Measurements from ENCODE around the gene KSR2. TPM values are rescaled to one million over a fixed set of nuclear protein-coding genes. Genes with fewer than 3 reads are reported as not detected.

The KSR2 gene
- total RNA-seq, 1 experiment from 2014 or later = 1.3 TPM

DNA sequence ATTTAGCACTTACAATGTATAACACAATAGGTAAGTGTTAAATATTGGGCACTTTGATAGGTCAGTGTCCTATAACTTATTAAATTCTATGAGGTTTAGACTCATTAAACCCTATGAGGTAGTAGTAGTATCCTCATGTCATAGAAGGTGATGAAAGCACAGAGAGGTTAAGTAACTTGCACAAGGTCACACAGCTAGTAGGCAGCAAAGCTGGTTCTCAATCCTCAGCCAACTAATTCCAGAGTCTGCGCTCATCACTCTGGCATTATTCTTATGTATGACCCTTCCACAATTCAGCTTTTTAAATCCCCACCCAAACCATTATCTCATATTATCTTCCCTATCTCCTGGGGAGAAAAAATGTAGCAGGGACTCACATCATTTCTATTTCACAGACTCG is 141.1 kb downstream of the KSR2 start:
- no peak overlapping the region for H2BK20ac ChIP-seq (ENCODE audit: low read depth, low read length, poor library complexity, severe bottlenecking)
- no peaks in the 10 kb centered on the region for H3K27me3 ChIP-seq (ENCODE audit: insufficient read depth, low read length)
- DNase-seq = no peak
- H2AK5ac ChIP-seq (ENCODE audit: insufficient read length, low read length) = no peak overlapping the region
- WGBS (ENCODE audit: extremely low coverage, insufficient read length, low lambda C conversion rate) = no CpG with 5 or more reads among the region's 2 CpGs
- no peaks in the 10 kb centered on the region for H4K20me1 ChIP-seq (ENCODE audit: control insufficient read depth, insufficient read depth, insufficient read length)
- H2BK15ac ChIP-seq (ENCODE audit: low read depth, low read length) = no peak overlapping the region
- no peaks in the 10 kb centered on the region for H3K79me1 ChIP-seq (ENCODE audit: insufficient read depth, low read depth, low read length, poor library complexity, severe bottlenecking)
- H4K8ac ChIP-seq (replicated peaks; ENCODE audit: insufficient read length, low read depth, low read length) = no peak overlapping the region
- no peak overlapping the region for H2BK120ac ChIP-seq (ENCODE audit: low read depth, low read length, poor library complexity, severe bottlenecking)
- TF ChIP-seq, protein P1, sequence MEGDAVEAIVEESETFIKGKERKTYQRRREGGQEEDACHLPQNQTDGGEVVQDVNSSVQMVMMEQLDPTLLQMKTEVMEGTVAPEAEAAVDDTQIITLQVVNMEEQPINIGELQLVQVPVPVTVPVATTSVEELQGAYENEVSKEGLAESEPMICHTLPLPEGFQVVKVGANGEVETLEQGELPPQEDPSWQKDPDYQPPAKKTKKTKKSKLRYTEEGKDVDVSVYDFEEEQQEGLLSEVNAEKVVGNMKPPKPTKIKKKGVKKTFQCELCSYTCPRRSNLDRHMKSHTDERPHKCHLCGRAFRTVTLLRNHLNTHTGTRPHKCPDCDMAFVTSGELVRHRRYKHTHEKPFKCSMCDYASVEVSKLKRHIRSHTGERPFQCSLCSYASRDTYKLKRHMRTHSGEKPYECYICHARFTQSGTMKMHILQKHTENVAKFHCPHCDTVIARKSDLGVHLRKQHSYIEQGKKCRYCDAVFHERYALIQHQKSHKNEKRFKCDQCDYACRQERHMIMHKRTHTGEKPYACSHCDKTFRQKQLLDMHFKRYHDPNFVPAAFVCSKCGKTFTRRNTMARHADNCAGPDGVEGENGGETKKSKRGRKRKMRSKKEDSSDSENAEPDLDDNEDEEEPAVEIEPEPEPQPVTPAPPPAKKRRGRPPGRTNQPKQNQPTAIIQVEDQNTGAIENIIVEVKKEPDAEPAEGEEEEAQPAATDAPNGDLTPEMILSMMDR (conservative IDR thresholded peaks at IDR 0.05) = no peak
- H3K4ac ChIP-seq (ENCODE audit: low read depth, low read length) = no peak overlapping the region
- peaks cover 9% of the 10 kb centered on the region for H3K9me3 ChIP-seq (ENCODE audit: control insufficient read depth, low read depth, low read length)
- H4K5ac ChIP-seq (ENCODE audit: insufficient read length, low read depth, low read length) = no peak overlapping the region
- no peaks in the 10 kb centered on the region for H3K4me1 ChIP-seq (ENCODE audit: insufficient read depth, low read length)
- H2BK12ac ChIP-seq (ENCODE audit: insufficient read length, low read depth, low read length) = no peak overlapping the region
- Mint-ChIP-seq H3K27ac (no peak overlapping the region), H3K27me3 (ENCODE audit: low read depth) (peaks cover 2% of the 10 kb centered on the region; the same call in 1 of the 2 replicates), H3K4me1 (peaks cover 5 to 6% of the 10 kb centered on the region in 2 experiments), H3K4me3 (no peak overlapping the region; a peak in 1 of 5 replicates), H3K9me3 (peaks cover 5 to 8% of the 10 kb centered on the region in 2 experiments; a peak in 4 of 5 replicates), H3K36me3 (ENCODE audit: insufficient read depth in 1 of 3, low read depth in 3 of 3) (peaks cover 6 to 8% (median 6%) of the 10 kb centered on the region in 3 experiments)
- H3K23me2 ChIP-seq (ENCODE audit: insufficient read length, low read depth, low read length, poor library complexity, severe bottlenecking) = no peaks in the 10 kb centered on the region
- H3K56ac ChIP-seq (ENCODE audit: insufficient read length, low read depth, low read length) = no peak overlapping the region
- H2AFZ ChIP-seq (ENCODE audit: low read length) = no peak overlapping the region
- H3K79me2 ChIP-seq (ENCODE audit: insufficient read depth, low read length) = no peaks in the 10 kb centered on the region
- H4K91ac ChIP-seq (ENCODE audit: insufficient read length, low read depth, low read length) = no peak overlapping the region
- no peak overlapping the region for H3K27ac ChIP-seq (ENCODE audit: insufficient read length, low read depth, low read length)
- H3K4me2 ChIP-seq (ENCODE audit: insufficient read depth, insufficient read length, low read length) = no peak overlapping the region
- no peak overlapping the region for H3K18ac ChIP-seq (ENCODE audit: insufficient read length, low read depth, low read length)
- no peak overlapping the region for H3K9ac ChIP-seq (ENCODE audit: extremely low read depth, insufficient read length, low read length)
- H3K14ac ChIP-seq (ENCODE audit: insufficient read depth, low read length) = no peak overlapping the region
- no peak overlapping the region for H3K23ac ChIP-seq (ENCODE audit: insufficient read length, low read depth, low read length)
- H3T11ph ChIP-seq (ENCODE audit: low read length) = no peak overlapping the region
- H2BK5ac ChIP-seq (ENCODE audit: insufficient read length, low read length) = no peak overlapping the region

Data from H9 (cell line).